GM18867 (cell line): ENCODE data around the gene SAP30L.

ENCODE experiments used
- ATAC-seq: cut with Tn5 transposase; IDR thresholded peaks from one replicate; pipeline ENCODE4 v1.9.1; 2021; ENCODE audit warnings: mild to moderate bottlenecking, moderate library complexity; ENCODE audit not compliant: unreplicated experiment

The SAP30L gene

DNA sequence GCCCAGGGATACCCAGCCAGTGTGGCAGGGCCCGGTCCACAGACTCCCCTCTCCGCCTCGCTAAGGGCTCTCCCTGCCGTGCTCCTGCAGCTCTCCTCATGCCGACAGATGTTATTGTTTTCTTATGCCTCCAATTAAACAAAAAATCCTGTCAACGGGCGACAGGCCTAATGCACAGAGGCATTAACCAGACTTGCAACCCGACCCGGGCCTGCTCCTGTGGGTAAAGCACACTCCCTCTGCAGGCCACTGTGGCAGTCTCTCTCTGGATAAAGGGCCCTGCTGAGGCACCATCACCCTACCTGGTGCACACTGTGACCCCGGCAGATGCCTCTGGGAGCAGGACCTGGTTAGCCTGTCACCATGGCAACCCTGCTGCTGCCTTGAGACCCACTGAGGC lies 59.8 kb downstream of the SAP30L start:
- ATAC-seq: no peak

DNA sequence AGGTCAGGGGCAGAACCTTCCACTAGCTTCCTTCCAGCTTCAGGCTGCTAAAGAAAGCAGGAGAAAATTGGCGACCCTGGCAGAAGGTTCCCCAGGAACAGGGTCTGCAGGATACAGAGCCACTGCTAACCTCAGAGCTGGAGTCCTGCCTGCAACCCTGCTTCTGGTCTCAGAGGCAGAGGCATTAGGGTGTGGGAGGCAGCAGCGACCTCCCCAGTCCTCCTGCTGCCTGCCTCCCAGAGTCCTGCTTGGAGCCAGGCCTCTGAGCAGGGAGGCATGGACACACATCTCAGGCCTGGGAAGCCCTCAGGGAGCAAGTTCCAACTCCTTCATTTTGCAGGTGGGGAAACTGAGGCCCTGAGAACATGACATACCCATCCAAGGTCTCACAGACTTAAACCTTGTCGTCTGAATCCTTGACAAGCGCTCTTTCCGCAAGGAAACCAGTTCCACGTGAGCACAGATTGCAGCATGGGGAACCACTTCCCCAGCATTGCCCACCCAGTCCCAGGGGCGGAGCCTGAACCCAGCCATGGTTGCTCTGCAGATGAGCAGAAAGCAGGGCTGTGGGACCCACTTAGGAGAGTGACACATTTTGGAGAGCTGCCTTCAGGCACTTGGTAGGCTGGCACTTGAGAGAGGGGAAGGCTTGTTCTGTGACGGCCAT lies 60.4 kb downstream of the SAP30L start:
- no peak for ATAC-seq

DNA sequence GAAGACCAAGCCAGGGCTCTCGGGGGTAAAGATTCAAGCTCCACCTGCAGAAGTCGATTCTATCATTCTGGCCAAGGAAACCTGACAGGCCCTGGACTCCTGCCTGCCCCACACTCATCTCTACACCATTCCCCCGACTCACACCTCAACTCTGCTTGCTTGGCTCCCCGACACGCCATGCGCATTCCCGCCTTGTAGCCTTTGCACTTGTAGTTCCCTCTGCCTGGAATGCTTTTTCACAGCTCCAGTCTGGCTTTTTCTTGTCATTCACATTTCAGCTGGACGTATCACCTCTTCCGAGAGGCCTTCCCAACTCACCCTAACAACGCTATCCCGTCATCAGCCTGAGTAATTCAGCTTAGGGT lies 60.9 kb downstream of the SAP30L start:
- no peak for ATAC-seq

DNA sequence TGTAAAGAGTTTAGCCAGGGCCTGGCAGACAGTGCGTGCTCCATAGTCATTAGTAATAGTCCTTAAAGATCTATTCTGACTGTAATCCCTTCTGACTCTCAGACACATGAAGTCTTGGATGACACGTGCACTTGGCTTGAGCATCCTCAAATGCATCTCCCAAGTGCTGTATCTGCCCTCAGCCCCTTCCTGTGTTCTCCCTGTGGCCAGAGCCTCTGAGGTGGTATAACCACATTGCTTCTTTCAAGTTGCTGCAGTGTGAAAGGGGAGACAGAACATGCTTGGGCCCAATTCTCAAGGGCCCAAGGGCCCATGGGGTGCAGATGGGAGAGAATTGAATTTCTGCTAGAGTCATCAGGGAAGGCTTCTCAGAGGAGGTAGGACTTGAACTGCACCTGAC lies 62.3 kb downstream of the SAP30L start:
- no peak for ATAC-seq

GRCh38 chr5:154509784-154510555 lies 64.2 kb downstream of the SAP30L start:
- no peak for ATAC-seq
